GM10266 (cell line): ENCODE measurements around the gene CERS2.
A peak's percentile ranks its signal among the peaks of the same experiment; 100 is the strongest.

ENCODE experiments used
- DNase-seq: peaks from one replicate; pipeline ENCODE4 v3.0.0; 2012; ENCODE audit errors: extremely low spot score
- TF ChIP-seq, protein P1 (sequence below): IDR thresholded peaks from 2 replicates; pipeline ENCODE4 v1.5.1; 2012; ENCODE audit warnings: mild to moderate bottlenecking, low read depth; ENCODE audit not compliant: control insufficient read depth, insufficient read depth; ENCODE audit errors: missing control alignments

Gene CERS2, protein sequence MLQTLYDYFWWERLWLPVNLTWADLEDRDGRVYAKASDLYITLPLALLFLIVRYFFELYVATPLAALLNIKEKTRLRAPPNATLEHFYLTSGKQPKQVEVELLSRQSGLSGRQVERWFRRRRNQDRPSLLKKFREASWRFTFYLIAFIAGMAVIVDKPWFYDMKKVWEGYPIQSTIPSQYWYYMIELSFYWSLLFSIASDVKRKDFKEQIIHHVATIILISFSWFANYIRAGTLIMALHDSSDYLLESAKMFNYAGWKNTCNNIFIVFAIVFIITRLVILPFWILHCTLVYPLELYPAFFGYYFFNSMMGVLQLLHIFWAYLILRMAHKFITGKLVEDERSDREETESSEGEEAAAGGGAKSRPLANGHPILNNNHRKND

DNA sequence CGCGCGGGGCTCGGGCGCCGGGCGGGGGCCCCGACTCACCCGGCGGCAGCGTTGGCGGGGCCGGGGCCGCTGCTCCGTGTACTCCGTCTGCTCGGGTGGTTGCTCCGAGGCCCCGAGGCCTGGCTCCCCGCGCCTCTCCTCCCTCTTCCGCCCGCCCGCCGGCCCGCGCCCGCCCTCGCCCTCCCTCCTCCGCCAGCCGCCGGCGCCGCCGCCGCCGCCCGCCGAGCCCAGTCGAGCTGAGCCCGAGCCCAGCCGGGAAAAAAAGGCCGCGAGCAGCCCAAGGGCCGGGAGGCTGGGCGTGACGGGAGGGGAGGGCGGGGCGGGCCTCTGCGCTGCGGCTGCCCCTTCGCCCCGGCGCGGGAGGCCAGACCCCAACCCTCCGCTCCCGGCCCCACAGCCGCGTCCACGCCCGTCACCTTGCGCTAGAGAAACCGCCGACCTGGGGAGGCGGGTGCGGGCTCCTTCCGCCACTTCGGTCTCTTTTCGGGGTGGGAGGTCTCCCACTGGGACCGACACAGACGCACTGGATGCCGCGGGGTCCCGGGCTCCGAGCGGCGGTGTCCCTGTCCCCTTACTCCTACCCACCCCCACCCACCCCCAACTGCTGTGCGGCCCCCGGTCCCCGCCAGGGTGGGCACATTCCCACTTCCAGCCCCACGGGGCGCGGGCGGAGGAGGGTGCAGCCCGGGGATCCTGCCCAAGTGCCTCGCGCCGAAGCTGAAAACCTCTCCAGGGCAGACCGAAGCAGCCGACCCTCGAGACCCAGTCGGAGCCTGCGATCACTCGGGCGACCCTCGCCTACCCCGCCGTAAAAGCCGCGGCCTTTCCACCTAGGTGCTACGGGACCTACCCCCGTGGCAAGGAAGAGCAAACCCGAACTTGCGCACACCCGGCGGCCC, at the start of gene CERS2:
TSS of gene CERS2 (minus strand) at position 256 of the 899 bp plus-strand sequence. CDS start 5,745 bp downstream, outside the sequence.
- TF ChIP-seq, protein P1, sequence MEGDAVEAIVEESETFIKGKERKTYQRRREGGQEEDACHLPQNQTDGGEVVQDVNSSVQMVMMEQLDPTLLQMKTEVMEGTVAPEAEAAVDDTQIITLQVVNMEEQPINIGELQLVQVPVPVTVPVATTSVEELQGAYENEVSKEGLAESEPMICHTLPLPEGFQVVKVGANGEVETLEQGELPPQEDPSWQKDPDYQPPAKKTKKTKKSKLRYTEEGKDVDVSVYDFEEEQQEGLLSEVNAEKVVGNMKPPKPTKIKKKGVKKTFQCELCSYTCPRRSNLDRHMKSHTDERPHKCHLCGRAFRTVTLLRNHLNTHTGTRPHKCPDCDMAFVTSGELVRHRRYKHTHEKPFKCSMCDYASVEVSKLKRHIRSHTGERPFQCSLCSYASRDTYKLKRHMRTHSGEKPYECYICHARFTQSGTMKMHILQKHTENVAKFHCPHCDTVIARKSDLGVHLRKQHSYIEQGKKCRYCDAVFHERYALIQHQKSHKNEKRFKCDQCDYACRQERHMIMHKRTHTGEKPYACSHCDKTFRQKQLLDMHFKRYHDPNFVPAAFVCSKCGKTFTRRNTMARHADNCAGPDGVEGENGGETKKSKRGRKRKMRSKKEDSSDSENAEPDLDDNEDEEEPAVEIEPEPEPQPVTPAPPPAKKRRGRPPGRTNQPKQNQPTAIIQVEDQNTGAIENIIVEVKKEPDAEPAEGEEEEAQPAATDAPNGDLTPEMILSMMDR: no peak

DNA sequence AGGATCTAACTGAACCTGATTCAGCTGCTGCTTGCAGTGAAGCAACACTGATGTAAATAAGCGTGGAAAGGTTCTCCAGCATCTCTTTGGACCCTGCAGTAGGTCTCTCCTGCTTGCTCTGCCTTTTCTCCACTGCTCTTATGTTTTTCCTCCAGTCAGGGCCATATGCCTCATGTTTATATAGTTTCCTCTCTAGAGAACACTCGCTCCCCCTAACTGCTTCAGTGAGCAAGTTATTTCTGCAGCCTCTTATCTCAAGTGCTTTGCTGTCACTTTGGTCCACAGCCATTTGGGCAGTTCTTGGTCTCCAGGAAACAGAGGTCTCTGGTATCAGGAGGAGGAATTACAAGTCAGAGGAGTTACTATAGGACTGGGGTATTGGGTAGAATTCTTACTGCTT, 38.9 kb upstream of the CERS2 start:
- TF ChIP-seq, protein P1: no peak
- DNase-seq: no peak

More for the DNA sequence above, at the start of gene CERS2:
- peak; percentile 89 for DNase-seq

DNA sequence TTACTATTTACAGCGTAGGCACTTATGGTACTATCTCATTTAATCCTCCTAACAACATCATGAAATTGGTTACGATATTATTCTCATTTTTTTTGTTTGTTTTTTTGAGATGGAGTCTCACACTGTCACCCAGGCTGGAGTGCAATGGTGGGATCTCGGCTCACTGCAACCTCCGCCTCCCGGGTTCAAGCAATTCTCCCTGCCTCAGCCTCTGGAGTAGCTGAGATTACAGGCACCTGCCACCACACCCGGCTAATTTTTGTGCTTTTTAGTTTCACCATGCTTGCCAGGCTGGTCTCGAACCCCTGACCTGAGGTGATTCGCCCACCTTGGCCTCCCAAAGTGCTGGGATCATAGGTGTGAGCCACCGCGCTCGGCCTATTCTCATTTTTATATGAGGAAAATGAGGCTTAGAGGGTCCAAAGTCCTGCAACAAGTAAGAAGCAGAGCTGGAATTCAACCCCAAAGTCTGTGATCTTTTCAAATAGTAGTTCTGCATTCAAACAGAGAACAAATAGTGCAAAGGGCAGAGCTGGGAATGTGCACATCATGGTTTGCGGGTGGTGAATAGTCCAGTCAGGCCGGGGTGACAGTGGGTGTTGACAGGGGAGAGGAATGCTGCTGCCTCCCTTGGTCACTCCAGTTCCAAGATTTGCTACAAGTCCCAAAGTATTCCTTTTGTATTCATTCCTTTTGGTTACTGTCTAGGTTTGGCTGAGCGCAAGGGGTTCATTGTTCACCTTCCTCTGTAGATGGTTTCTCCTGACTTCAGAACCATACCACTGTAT, 38.2 kb upstream of the CERS2 start:
- TF ChIP-seq, protein P1: no peak
- no peak for DNase-seq

DNA sequence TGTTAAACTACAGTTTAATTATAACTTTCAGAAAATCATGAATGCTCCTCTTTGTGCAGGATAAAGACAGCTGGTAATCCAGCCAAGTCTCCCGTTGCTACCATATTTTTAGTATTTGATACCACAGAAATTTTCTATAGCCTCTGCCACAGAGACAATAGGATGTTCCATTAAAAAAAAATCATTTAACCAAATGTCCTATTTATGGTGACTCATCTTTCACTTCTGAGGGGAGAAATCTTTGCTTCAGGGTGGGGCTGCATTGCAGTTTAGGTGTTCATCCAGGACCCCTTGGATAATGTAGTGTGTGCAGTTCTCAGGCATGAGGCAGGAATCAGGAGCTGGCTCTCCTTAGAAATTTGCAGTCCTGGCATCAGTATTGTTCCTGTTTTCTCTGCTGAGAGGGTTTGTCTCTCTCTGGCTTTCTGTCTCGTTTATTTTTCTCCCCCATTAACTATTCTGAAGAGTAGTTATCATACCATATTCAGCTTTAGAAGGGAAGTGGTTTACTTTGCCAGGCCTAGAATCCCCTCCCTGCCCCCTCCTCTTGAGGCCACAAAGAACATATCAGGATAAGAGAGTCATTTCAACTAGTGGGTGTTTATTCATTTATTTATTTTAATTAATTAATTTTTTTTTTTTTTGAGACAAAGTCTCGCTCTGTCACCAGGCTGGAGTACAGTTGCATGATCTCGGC, 36.7 kb upstream of the CERS2 start:
- TF ChIP-seq, protein P1: no peak
- no peak for DNase-seq

DNA sequence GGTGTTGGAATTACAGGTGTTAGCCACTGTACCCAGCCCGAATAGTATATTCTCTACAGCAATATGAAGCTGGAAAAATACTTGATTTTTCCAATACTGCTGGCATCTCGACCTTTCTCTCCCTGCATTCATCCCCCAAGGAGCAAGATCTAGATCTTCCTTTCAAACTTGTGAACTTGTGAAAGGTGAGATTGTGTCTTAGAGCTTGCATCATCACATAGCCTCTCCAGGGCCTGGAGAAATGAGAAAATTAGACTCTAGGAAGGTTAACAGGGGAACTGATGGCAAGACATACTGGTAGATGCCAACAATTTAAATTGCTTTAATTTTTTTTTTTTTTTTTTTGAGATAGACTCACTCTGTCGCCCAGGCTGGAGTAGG, 35.7 kb upstream of the CERS2 start:
- DNase-seq: no peak
- TF ChIP-seq, protein P1: no peak

DNA sequence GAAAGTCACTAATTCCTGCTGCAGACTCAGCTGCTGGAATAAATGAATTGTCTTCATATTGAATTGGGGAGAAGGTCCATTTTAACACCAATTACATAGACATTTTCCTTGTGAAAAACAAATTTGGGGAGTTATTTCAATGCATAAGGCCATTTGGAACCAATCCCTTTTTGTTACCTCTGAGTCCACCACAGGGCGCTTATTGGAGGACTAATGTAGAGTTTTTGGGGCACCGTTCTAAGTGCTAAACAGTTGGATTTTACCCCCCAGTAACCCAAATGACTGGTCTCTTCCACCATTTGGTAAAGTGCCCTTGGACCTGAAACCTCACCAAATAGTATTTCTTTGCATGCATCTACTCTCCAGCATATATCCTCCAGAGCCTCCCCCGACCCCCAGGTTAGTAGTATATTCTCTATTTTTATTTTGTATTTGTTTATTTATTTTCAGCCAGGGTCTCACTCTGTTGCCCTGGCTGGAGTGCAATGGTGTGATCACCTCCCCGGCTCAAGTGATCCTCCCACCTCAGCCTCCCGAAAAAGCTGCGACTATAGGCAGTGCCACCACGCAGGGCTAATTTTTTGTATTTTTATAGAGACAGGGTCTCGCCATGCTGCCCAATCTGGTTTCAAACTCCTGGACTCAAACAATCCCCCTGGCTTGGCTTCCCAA, 35.2 kb upstream of the CERS2 start:
- TF ChIP-seq, protein P1: no peak

More for the DNA sequence above, 35.2 kb upstream of the CERS2 start:
- no peak for DNase-seq
